ENCODE results near the gene GALNS. TPM values are rescaled to one million over a fixed set of nuclear protein-coding genes. Genes with fewer than 3 reads are reported as not detected.

Gene GALNS
- total and polyA plus RNA-seq, 2 donors (not counting 3 experiments of a cell fraction or from before 2014, with no cell fraction given), result 21.8 to 40.2 TPM

GRCh38 chr16:88847654-88848053 lies 9.1 kb downstream of the GALNS start:
- intact Hi-C loops (cut with micrococcal nuclease) (no loop called here), dilution Hi-C loops (cut with MboI; ENCODE audit: extremely low pct_ligation_motif_present, low sequenced_read_pairs) (no loop called here)
- BruUV-seq (replicated peaks), result no TSS peak

More at GRCh38 chr16:88847654-88848053, 9.1 kb downstream of the GALNS start:
- no peak for TF ChIP-seq POLR2A (IDR thresholded peaks at IDR 0.05; ENCODE audit: low read depth, low read length)
- no peak for TF ChIP-seq FOS (IDR thresholded peaks at IDR 0.05; ENCODE audit: borderline replicate concordance, insufficient read depth, low read length)
- no peak for TF ChIP-seq MAX (IDR thresholded peaks at IDR 0.05; ENCODE audit: insufficient read depth, insufficient read length)
- no peak for TF ChIP-seq CTCF (IDR thresholded peaks at IDR 0.05; ENCODE audit: extremely low read depth in 1 of 2, insufficient read depth in 1 of 2, low read depth in 1 of 2, low read length in 2 of 2)
- no peak for TF ChIP-seq GATA2 (IDR thresholded peaks at IDR 0.05; ENCODE audit: insufficient read depth, insufficient read length, low read depth, low read length)
- TF ChIP-seq MYC (IDR thresholded peaks at IDR 0.05; ENCODE audit: low read depth, low read length), result no peak
- no peak for TF ChIP-seq JUN (IDR thresholded peaks at IDR 0.05; ENCODE audit: borderline replicate concordance, insufficient read depth, insufficient read length, low read depth)
- TF ChIP-seq POLR2AphosphoS5 (IDR thresholded peaks at IDR 0.05; ENCODE audit: insufficient read depth, low read depth, low read length), result no peak
- no peak for TF ChIP-seq EZH2 (IDR thresholded peaks at IDR 0.05; ENCODE audit: borderline replicate concordance, low read depth, low read length, severe bottlenecking)
- Histone ChIP-seq H3K9me1 (replicated peaks; ENCODE audit: control insufficient read depth, extremely low read depth, insufficient read depth, low read length) (no peaks in the 10 kb centered on the region), H3K9me3 (replicated peaks; ENCODE audit: control insufficient read depth, insufficient read depth, low read length) (no peaks in the 10 kb centered on the region), H3K4me2 (ENCODE audit: insufficient read depth, low read length) (no peak overlapping the region), H3K79me2 (ENCODE audit: control insufficient read depth, insufficient read depth, low read length) (no peaks in the 10 kb centered on the region), H3K4me1 (ENCODE audit: control insufficient read depth, extremely low read depth, insufficient read depth, low read length) (no peaks in the 10 kb centered on the region), H4K20me1 (replicated peaks; ENCODE audit: control insufficient read depth, extremely low read depth, insufficient read depth, low read length) (no peaks in the 10 kb centered on the region), H3K36me3 (ENCODE audit: control insufficient read depth in 2 of 2, extremely low read depth in 1 of 2, insufficient read depth in 2 of 2, low read length in 2 of 2) (peaks cover 0 to 5% of the 10 kb centered on the region in 2 experiments), H2AFZ (ENCODE audit: low read depth, low read length) (no peak overlapping the region), H3K27ac (ENCODE audit: insufficient read depth, low read depth, low read length) (no peak overlapping the region), H3K27me3 (ENCODE audit: control insufficient read depth in 2 of 2, insufficient read depth in 2 of 2, low read length in 2 of 2) (no peaks in the 10 kb centered on the region), H3K4me3 (replicated peaks in 1 of 3; ENCODE audit: insufficient read depth in 1 of 3, low read depth in 1 of 3, low read length in 3 of 3) (no peak overlapping the region), H3K9ac (replicated peaks; ENCODE audit: extremely low read depth, insufficient read depth, low read length) (no peak overlapping the region)
- CTCF ChIA-PET, result interaction anchor here (0.8 kb wide), 1 partner anchor 17 kb away, joined by 3 read pairs; no protein-coding TSS in a partner anchor
- DNase-seq (ENCODE audit: low read depth, low spot score), result no peak
- POLR2A ChIA-PET, result no interaction called here
- FAIRE-seq, result no peak
